GM12892 (cell line): ENCODE measurements around the gene RPP14.

Source experiments
- POLR2A ChIP-seq: IDR thresholded peaks from 2 replicates; pipeline ENCODE4 v1.6.1; 2011; ENCODE audit warnings: low read depth, low read length, control low read depth
- TAF1 ChIP-seq: IDR thresholded peaks from 2 replicates; pipeline ENCODE4 v1.6.1; 2011; ENCODE audit warnings: low read depth, mild to moderate bottlenecking, control low read depth, low read length, borderline replicate concordance

DNA sequence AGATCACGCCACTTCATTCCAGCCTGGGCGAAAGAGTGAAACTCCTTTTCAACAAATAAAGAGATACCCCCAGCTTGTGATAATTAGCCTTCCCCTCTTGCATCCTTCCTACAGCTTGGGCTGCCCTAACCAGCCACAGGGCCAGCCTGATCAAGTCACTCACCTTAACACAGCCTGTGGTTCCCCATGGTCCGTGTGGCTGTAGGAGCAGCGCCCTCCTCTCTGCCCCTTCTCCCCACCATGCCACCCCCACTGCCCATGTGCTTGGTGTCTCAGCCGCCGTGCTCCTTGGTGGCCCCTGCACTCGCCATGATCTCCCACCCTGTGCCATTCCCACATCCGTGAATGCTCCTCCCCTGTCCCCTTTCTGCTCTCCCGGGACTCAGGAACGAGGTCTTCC lies 13.2 kb upstream of the RPP14 start:
- no peak for TF ChIP-seq POLR2A
- no peak for TF ChIP-seq TAF1
